Vagina (tissue), 2 donors: ENCODE results near the gene PTPN5.

Experiments used
- CTCF ChIP-seq, 3 experiments: fragments of 450-650 bp in 2 of 3; fragments of 200-600 bp in 1 of 3; sonication (generic) in 1 of 3; IDR thresholded peaks; one replicate each; pipeline ENCODE4 v1.5.1; 2017 to 2019; ENCODE audit warnings: antibody characterized with exemption in 3 of 3, mild to moderate bottlenecking in 2 of 3, moderate library complexity in 2 of 3
- POLR2A ChIP-seq, 2 donors: fragments of 450-650 bp; IDR thresholded peaks; one replicate each; pipeline ENCODE4 v1.6.1; 2017; ENCODE audit warnings: antibody characterized with exemption in 2 of 2, mild to moderate bottlenecking in 2 of 2, moderate library complexity in 2 of 2

DNA sequence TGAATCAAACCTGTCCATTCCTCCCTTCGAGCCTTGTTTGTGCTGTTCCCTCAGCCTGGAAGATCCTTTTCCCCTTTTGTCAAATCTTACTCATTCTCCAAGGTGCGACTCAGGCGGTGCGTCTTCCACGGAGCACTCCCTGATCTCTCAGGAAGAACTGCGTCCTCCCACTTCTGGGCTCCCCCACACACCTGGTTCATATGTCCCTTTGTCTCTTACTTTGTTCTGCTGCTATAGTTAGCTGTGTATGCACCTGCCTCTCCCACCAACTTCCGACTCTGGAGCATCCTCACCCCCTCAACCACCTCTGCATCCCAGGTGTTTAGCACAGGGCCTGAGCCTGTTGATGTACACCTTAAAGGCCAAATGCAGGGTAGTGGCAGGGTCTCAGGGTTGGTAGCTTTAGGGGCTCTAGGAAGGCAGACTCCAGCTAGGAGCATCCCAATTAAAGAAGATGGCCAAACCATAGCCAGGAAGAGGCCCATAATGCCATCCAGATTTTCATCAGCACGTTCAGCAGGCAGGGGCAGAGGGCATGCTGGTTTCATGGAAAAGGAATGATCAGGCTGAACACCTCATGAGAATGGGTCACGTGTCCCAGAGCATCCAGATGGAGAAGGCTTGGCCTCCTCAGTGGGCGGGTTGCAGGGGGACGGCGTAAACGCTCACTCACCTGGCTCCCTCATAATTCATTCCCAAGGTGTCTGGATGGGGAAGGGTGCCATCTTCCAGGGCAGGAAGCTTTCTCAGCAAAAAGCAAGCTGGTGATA lies 20.1 kb downstream of the PTPN5 start:
- TF ChIP-seq CTCF (IDR thresholded peaks at IDR 0.05): no peak
- no peak for TF ChIP-seq POLR2A (IDR thresholded peaks at IDR 0.05)
